CD4-positive, alpha-beta T cell treated with Interleukin-4 for 1 hour (primary cell): Measurements from ENCODE around the gene SLC10A1.
"Not testable (repeated sequence)": the region's sequence is repeated elsewhere in the genome, so short reads cannot be mapped to it uniquely, and the experiment has no call there.

Source experiments
- DNase-seq, 2 donors: peaks; one replicate each; pipeline ENCODE4 v3.0.0-alpha.2; 2020 to 2022

The SLC10A1 gene

DNA sequence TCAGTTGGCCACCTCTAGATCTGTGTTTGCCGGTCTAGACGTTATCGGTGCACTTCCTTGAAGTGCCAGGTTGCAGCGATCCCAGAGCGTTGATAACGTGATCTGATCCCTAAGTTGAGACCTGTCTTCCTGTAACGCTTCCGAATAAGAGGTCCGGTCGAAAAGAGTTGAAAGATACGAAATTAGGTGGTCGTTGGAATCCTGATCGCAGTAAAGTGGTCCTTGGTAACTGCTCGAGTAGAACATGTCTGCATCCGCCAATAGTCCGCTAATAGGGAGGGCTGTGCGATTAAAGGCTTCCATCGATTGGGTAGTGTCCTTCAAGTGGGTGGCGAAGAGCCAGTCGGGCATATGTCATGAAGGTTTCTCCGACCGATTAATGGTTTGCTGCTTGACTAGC lies 27.4 kb downstream of the SLC10A1 start:
- DNase-seq = no peak

- DNase-seq = no peak
Observed at GRCh38 chr14:69768873-69769272, 28.2 kb downstream of the SLC10A1 start.

DNA sequence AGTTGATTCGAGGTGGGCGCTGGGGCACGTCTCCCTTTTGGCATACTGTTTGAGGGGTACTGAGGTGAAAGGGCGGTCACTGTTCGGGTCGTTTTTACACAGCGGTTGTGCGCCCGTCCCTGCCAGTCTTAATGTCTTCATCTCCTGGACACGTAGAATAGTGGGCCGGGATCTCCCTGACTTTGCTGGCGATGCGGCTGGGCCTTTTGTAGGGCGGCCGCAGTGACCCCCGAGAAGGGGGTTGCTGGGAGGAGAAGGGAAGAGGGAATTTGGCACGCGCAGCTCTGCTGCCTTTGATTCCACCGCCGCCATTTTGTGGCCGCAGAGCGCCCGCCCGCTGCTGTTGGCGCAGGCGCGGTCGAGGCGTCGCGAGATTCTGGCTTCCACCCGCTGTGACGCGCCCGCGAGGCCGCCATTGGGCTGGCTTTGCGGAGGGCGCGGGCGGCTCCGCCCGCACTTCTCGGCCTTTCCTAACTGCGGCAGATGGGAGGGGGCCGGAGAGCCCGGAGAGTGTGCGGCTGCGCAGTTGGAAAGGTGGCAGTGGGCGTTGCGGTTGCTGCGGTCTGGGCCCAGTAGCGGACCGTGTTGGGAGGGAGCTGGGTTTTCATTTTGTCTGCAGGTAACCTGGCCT lies 29.6 kb downstream of the SLC10A1 start:
- DNase-seq = peak; percentile 91 to 92

- peak; percentile 96 for DNase-seq
Observed at GRCh38 chr14:69766984-69767368, 30.1 kb downstream of the SLC10A1 start, which contains the start of gene SRSF5. TSS of gene SRSF5 (plus strand) at chr14:69767142. CDS start at chr14:69768157, 1,015 bp downstream.

GRCh38 chr14:69763761-69764510 lies 33.1 kb downstream of the SLC10A1 start:
- peak in 1 of 2 donors; percentile 50 for DNase-seq

DNA sequence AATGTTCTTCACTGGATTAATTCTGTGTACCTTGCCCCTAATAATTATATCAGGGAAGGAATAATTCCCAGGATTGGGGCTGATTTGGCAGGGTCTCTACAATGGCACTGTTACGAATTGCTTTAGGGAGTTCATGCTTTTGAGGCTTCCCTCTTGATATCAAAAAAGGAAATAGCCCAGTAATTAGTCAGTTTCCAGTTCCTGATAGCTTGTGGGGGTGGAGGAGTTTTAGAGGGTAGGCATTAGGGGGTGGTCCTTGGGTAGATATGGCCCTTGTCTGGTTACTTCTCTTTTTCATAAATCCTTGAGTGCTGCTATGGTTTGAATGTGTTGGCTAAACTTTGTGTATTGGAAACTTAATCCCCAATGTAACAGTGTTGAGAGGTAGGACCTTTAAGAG lies 36.2 kb downstream of the SLC10A1 start:
- no peak for DNase-seq

GRCh38 chr14:69756298-69756697 lies 40.7 kb downstream of the SLC10A1 start:
- DNase-seq = no peak

DNA sequence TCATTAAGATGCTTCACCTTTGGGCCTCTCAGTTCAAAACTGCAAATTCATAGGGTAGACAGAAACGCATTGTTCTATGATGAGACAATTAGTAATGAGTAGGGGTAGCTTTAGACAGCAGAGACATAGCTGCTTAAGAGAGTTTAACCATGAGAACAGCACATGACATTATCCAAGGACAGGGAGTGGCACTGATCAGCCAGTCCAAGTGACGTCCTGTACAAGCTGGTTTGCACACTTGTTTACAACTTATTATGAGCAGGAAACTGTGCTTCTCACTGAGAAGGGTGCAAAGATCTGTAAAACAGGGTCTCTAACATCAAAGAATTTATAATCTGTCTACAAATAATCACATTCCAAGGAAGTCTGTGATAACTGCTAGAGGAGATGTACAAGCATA lies 41.3 kb downstream of the SLC10A1 start:
- DNase-seq = no peak

DNA sequence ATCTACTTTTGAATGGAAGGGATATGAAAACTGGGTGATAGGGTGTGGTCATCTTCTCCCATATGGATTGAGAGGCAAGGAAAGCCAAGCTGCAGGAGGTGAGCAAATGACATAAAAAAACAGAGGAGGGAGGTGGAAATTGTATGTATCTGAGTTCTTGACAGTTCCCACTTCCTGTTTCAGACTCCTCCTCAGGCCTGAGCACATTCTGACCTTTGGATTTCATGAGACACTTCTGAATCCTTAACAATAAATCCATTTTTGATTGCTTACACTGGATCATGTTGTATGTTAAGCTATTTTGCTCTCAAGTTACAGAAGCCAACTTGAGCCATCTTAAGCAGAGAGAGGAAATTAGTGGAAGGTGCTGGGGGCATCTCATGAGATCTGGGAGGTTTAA lies 41.7 kb downstream of the SLC10A1 start:
- no peak for DNase-seq

- DNase-seq = no peak
Observed at GRCh38 chr14:69754487-69754886, 42.6 kb downstream of the SLC10A1 start.

DNA sequence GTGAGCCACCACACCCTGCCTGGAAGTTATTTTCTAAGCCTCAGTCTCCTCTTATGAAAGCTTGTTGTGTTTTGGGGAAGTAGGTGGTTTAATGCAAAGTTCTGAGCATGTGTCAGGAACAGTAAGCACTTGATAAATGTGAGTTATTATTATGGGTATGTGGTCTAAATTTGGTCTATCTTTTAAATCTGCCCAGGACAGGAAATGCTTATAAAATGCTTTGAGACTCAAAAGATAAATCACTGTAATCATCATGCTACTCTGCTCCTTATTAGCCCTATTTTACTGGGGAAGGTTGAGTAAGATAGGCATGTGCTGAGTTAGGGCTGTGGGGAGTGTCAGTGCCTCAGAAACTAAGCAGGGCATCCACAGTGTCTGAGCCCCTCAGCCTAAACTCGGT lies 43.2 kb downstream of the SLC10A1 start:
- no peak for DNase-seq

GRCh38 chr14:69752773-69753172 lies 44.3 kb downstream of the SLC10A1 start:
- no peak for DNase-seq

DNA sequence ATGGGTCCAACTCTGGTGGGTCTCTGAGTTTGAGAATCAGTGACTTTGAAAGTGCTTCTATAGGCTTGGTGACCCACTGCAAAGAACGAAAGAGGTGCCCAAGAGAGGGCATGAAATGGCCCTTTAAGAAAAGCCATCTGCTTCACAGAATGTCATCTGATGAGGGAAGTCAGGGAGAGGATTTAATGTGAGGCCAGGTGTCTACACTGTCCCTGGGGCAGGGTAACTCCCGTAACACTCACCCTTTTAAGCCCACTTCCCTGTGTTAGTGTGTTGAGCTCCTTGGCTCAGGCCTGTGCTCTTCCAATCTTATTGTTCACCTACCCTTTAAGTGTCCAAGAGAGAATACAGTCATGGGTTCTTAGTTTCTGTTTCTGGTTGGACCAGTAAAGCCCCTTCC lies 46.5 kb downstream of the SLC10A1 start:
- DNase-seq = no peak

- DNase-seq = no peak
Observed at GRCh38 chr14:69749956-69750355, 47.1 kb downstream of the SLC10A1 start.

DNA sequence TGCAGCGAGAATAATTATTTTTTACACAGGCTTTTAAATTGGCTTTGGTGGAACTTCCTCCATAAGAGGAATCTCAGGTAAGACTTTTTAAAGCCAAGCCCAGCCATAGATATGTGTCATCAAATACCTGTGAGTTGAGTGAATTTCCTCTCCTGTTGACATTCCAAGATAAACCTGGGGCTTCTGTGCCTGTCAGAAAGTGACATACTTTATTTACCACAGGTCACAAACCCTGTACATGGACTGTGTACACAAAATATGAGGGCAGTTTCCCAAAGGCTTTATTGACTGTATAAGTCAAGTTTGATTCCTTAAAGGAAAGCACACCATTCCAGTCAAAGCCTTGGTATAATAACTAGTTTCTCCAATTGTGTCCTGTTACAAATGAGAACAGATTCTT lies 56.0 kb downstream of the SLC10A1 start:
- no peak for DNase-seq

- DNase-seq = not testable (repeated sequence)
Observed at GRCh38 chr14:69736405-69736804, 60.6 kb downstream of the SLC10A1 start.

DNA sequence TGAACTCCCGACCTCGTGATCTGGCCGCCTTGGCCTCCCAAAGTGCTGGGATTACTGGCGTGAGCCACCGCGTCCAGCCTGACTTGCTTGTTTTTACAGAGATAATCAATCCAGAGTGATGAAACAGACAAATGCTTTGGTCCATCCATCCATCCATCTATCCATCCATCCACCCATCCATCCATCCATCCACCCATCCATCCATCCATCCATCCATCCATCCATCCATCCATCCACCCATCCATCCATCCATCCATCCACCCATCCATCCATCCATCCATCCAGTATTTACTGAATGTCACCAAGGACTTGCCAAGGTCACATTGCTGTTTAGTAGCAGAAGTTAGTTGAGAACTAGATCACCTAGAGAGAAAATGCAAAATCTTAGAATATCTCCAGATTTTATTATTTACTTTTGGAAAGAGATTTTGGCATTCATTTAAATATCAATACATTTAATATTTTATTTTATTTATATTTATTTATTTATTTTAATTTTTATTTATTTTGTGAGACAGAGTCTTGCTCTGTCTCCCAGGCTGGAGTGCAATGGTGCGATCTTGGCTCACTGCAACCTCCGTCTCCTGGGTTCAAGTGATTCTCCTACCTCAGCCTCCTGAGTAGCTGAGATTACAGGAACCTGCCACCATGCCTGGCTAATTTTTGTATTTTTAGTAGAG lies 65.0 kb downstream of the SLC10A1 start:
- not testable (repeated sequence) for DNase-seq

GRCh38 chr14:69727860-69728259 lies 69.2 kb downstream of the SLC10A1 start:
- no peak for DNase-seq

- peak; percentile 79 to 87 for DNase-seq
Observed at GRCh38 chr14:69726761-69727511, 70.1 kb downstream of the SLC10A1 start.
